WTC11 (cell line): ENCODE results near the gene ANKK1. TPM values are rescaled to one million over a fixed set of nuclear protein-coding genes. Genes with fewer than 3 reads are reported as not detected.

Experiments used
- ATAC-seq: fragments of 200-7000 bp; cut with Tn5 transposase; 2 replicates; pipeline ENCODE4 v1.10.0; 2021; ENCODE audit warnings: mild to moderate bottlenecking, moderate library complexity
- CTCF ChIA-PET: fragments of 300-600 bp; sonication (Branson Sonifier 250); formaldehyde crosslinking; loops from one replicate; lab custom pipeline; 2021; ENCODE audit warnings: antibody characterized with exemption; lab: Charles Lee
- POLR2A ChIA-PET: fragments of 350-600 bp; sonication (Branson Sonifier 250); formaldehyde crosslinking; loops from one replicate; lab custom pipeline; 2021; ENCODE audit warnings: antibody characterized with exemption; lab: Charles Lee
- DNase-seq: peaks from one replicate; pipeline ENCODE4 v3.0.0; 2021; ENCODE audit warnings: low spot score
- H3K27ac Mint-ChIP-seq: 2 replicates; pipeline ENCODE4 v1.8.0; 2021; ENCODE audit warnings: mixed read lengths
- H3K27me3 Mint-ChIP-seq: 2 replicates; pipeline ENCODE4 v1.8.0; 2021; ENCODE audit warnings: low read depth, mild to moderate bottlenecking, moderate library complexity, mixed read lengths
- H3K36me3 Mint-ChIP-seq: 2 replicates; pipeline ENCODE4 v1.8.0; 2021; ENCODE audit warnings: mixed read lengths
- H3K4me1 Mint-ChIP-seq: 2 replicates; pipeline ENCODE4 v1.8.0; 2022; ENCODE audit warnings: mixed read lengths
- H3K4me3 Mint-ChIP-seq: 2 replicates; pipeline ENCODE4 v1.8.0; 2021; ENCODE audit warnings: mild to moderate bottlenecking, moderate library complexity, mixed read lengths
- H3K9me3 Mint-ChIP-seq: 2 replicates; pipeline ENCODE4 v1.8.0; 2021; ENCODE audit warnings: mixed read lengths
- ATF1 ChIP-seq: sonication (generic); formaldehyde crosslinking; IDR thresholded peaks from 2 replicates; pipeline ENCODE4 v1.8.1; 2023; ENCODE audit warnings: mild to moderate bottlenecking, moderate library complexity, missing genetic modification reagents
- ATF2 ChIP-seq: sonication (generic); formaldehyde crosslinking; IDR thresholded peaks from 2 replicates; pipeline ENCODE4 v1.8.1; 2022; ENCODE audit warnings: low read depth, missing genetic modification reagents, borderline replicate concordance
- CDX4 ChIP-seq: fragments of 250-450 bp; sonication (Bioruptor Pico); IDR thresholded peaks from 2 replicates; pipeline ENCODE4 v1.9.0; 2021; ENCODE audit warnings: moderate library complexity, mild to moderate bottlenecking, inconsistent platforms, borderline replicate concordance
- CTCF ChIP-seq: fragments of 200-600 bp; IDR thresholded peaks from 2 replicates; pipeline ENCODE4 v1.8.0; 2022; ENCODE audit warnings: antibody characterized with exemption
- E2F1 ChIP-seq: sonication (generic); formaldehyde crosslinking; IDR thresholded peaks from 2 replicates; pipeline ENCODE4 v1.8.0; 2022; ENCODE audit warnings: mild to moderate bottlenecking, missing genetic modification reagents
- E2F5 ChIP-seq: sonication (generic); formaldehyde crosslinking; IDR thresholded peaks from 2 replicates; pipeline ENCODE4 v1.8.1; 2022; ENCODE audit warnings: mild to moderate bottlenecking, moderate library complexity, missing genetic modification reagents
- ELF4 ChIP-seq: sonication (generic); formaldehyde crosslinking; IDR thresholded peaks from 2 replicates; pipeline ENCODE4 v1.8.1; 2022; ENCODE audit warnings: low read depth, mild to moderate bottlenecking, moderate library complexity, missing genetic modification reagents
- EMX1 ChIP-seq: fragments of 250-450 bp; sonication (Bioruptor Pico); IDR thresholded peaks from 2 replicates; pipeline ENCODE4 v1.8.0; 2021; ENCODE audit warnings: mild to moderate bottlenecking
- ERG ChIP-seq: fragments of 250-450 bp; sonication (Bioruptor Pico); IDR thresholded peaks from 2 replicates; pipeline ENCODE4 v1.8.0; 2021; ENCODE audit warnings: mild to moderate bottlenecking
- ESRRA ChIP-seq: sonication (generic); formaldehyde crosslinking; IDR thresholded peaks from 2 replicates; pipeline ENCODE4 v1.8.1; 2022; ENCODE audit warnings: mild to moderate bottlenecking, missing genetic modification reagents, borderline replicate concordance
- FOXK1 ChIP-seq: sonication (generic); formaldehyde crosslinking; IDR thresholded peaks from 2 replicates; pipeline ENCODE4 v1.8.0; 2022; ENCODE audit warnings: mild to moderate bottlenecking, moderate library complexity, missing genetic modification reagents
- FOXP1 ChIP-seq: sonication (generic); formaldehyde crosslinking; IDR thresholded peaks from 2 replicates; pipeline ENCODE4 v1.8.0; 2022; ENCODE audit warnings: missing genetic modification reagents, mild to moderate bottlenecking, moderate library complexity, borderline replicate concordance
- HMGXB4 ChIP-seq: sonication (generic); formaldehyde crosslinking; IDR thresholded peaks from 2 replicates; pipeline ENCODE4 v1.8.1; 2023; ENCODE audit warnings: mild to moderate bottlenecking, moderate library complexity, missing genetic modification reagents
- JAZF1 ChIP-seq: fragments of 250-450 bp; sonication (Bioruptor Pico); IDR thresholded peaks from 2 replicates; pipeline ENCODE4 v1.9.0; 2021; ENCODE audit warnings: moderate library complexity, mild to moderate bottlenecking, inconsistent platforms
- KAT7 ChIP-seq: sonication (generic); formaldehyde crosslinking; IDR thresholded peaks from 2 replicates; pipeline ENCODE4 v1.8.1; 2023; ENCODE audit warnings: missing genetic modification reagents, mild to moderate bottlenecking, borderline replicate concordance
- NFYB ChIP-seq: sonication (generic); formaldehyde crosslinking; conservative IDR thresholded peaks from 2 replicates; pipeline ENCODE4 v1.8.0; 2022; ENCODE audit warnings: low read depth, missing genetic modification reagents
- NR3C1 ChIP-seq: sonication (generic); formaldehyde crosslinking; conservative IDR thresholded peaks from 2 replicates; pipeline ENCODE4 v1.8.1; 2023; ENCODE audit warnings: low read depth, mild to moderate bottlenecking, missing genetic modification reagents
- SMAD3 ChIP-seq: sonication (generic); formaldehyde crosslinking; IDR thresholded peaks from 2 replicates; pipeline ENCODE4 v1.8.0; 2022; ENCODE audit warnings: missing genetic modification reagents, mild to moderate bottlenecking, borderline replicate concordance
- USF1 ChIP-seq: sonication (generic); formaldehyde crosslinking; IDR thresholded peaks from 2 replicates; pipeline ENCODE4 v1.8.0; 2022; ENCODE audit warnings: mild to moderate bottlenecking, missing genetic modification reagents
- ZNF121 ChIP-seq: sonication (generic); formaldehyde crosslinking; IDR thresholded peaks from 2 replicates; pipeline ENCODE4 v1.8.0; 2023; ENCODE audit warnings: missing genetic modification reagents
- ZNF263 ChIP-seq: sonication (generic); formaldehyde crosslinking; IDR thresholded peaks from 2 replicates; pipeline ENCODE4 v1.8.1; 2022; ENCODE audit warnings: low read depth, mild to moderate bottlenecking, moderate library complexity, missing genetic modification reagents
- ZNF423 ChIP-seq: fragments of 250-450 bp; sonication (Bioruptor Pico); IDR thresholded peaks from 2 replicates; pipeline ENCODE4 v2.1.2; 2022; ENCODE audit warnings: mild to moderate bottlenecking, moderate library complexity
- ZNF512 ChIP-seq: sonication (generic); formaldehyde crosslinking; IDR thresholded peaks from 2 replicates; pipeline ENCODE4 v1.8.1; 2022; ENCODE audit warnings: missing genetic modification reagents, borderline replicate concordance
- total RNA-seq: library from RNA; stranded (reverse); gene quantifications from 3 replicates; pipeline ENCODE4 v1.2.3, GENCODE V29; 2021

ANKK1 gene
- total RNA-seq, 1 experiment from 2014 or later = 0.15 TPM

GRCh38 chr11:113363996-113364641 lies 23.5 kb upstream of the ANKK1 start:
- Mint-ChIP-seq H3K27ac (no peak overlapping the region), H3K36me3 (no peaks in the 10 kb centered on the region), H3K27me3 (no peaks in the 10 kb centered on the region), H3K4me3 (no peak overlapping the region), H3K9me3 (no peaks in the 10 kb centered on the region), H3K4me1 (peaks cover 11% of the 10 kb centered on the region)
- TF ChIP-seq NFYB (CRISPR knock-in tag) = no peak
- no peak for TF ChIP-seq SMAD3 (CRISPR knock-in tag)
- no peak for TF ChIP-seq ZNF423 (CRISPR knock-in tag)
- TF ChIP-seq E2F5 (CRISPR knock-in tag) = no peak
- no peak for TF ChIP-seq ELF4 (CRISPR knock-in tag)
- no peak for TF ChIP-seq ERG (CRISPR knock-in tag)
- no peak for TF ChIP-seq ZNF121 (CRISPR knock-in tag)
- no peak for TF ChIP-seq NR3C1 (CRISPR knock-in tag)
- no peak for TF ChIP-seq E2F1 (CRISPR knock-in tag)
- CTCF ChIA-PET = no interaction called here
- DNase-seq = no peak
- POLR2A ChIA-PET = no interaction called here
- peak; percentile 48 for ATAC-seq

GRCh38 chr11:113365895-113366294 lies 21.7 kb upstream of the ANKK1 start:
- Mint-ChIP-seq H3K27ac (no peak overlapping the region), H3K27me3 (no peaks in the 10 kb centered on the region)
- CTCF ChIA-PET = interaction anchor here (1.3 kb wide), 1 partner anchor 12 kb away, joined by 3 read pairs; no protein-coding TSS in a partner anchor
- TF ChIP-seq JAZF1 (CRISPR knock-in tag) = no peak
- no peak for TF ChIP-seq CTCF
- no peak for TF ChIP-seq ESRRA (CRISPR knock-in tag)
- no peak for TF ChIP-seq HMGXB4 (CRISPR knock-in tag)
- no peak for TF ChIP-seq EMX1 (CRISPR knock-in tag)
- no peak for TF ChIP-seq FOXP1 (CRISPR knock-in tag)
- TF ChIP-seq ZNF512 (CRISPR knock-in tag) = no peak
- TF ChIP-seq ATF2 (CRISPR knock-in tag) = no peak
- TF ChIP-seq FOXK1 = no peak
- no peak for TF ChIP-seq USF1 (CRISPR knock-in tag)
- TF ChIP-seq ATF1 (CRISPR knock-in tag) = no peak
- no peak for TF ChIP-seq ELF4 (CRISPR knock-in tag)
- TF ChIP-seq ZNF263 (CRISPR knock-in tag) = no peak
- TF ChIP-seq KAT7 (CRISPR knock-in tag) = no peak
- TF ChIP-seq CDX4 = no peak

More at GRCh38 chr11:113365895-113366294, 21.7 kb upstream of the ANKK1 start:
- Mint-ChIP-seq H3K4me3 (no peak overlapping the region), H3K36me3 (no peaks in the 10 kb centered on the region), H3K4me1 (peaks cover 20% of the 10 kb centered on the region), H3K9me3 (no peaks in the 10 kb centered on the region)
- POLR2A ChIA-PET = no interaction called here
- DNase-seq (no peak), ATAC-seq (no peak)
